Stimulated activated CD8-positive, alpha-beta memory T cell treated with anti-CD3 and anti-CD28 coated beads, Interleukin-12 subunit alpha, Interleukin-12 subunit beta, amount 100 ng/mL, for 24 hours (primary cell): ENCODE data around the gene LCE1C.

Source experiments
- DNase-seq: peaks from one replicate; pipeline ENCODE4 v3.0.0-alpha.2; 2020; ENCODE audit errors: extremely low read depth

LCE1C gene, protein sequence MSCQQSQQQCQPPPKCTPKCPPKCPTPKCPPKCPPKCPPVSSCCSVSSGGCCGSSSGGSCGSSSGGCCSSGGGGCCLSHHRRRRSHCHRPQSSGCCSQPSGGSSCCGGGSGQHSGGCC

GRCh38 chr1:152806576-152806975 lies at the start of gene LCE1C:
Gene LCE1C, minus strand, starts transcription at chr1:152806651. Its CDS starts 1,173 bp downstream, at chr1:152805478.
- no peak for DNase-seq

GRCh38 chr1:152855661-152856060 lies 49.2 kb upstream of the LCE1C start:
- no peak for DNase-seq

DNA sequence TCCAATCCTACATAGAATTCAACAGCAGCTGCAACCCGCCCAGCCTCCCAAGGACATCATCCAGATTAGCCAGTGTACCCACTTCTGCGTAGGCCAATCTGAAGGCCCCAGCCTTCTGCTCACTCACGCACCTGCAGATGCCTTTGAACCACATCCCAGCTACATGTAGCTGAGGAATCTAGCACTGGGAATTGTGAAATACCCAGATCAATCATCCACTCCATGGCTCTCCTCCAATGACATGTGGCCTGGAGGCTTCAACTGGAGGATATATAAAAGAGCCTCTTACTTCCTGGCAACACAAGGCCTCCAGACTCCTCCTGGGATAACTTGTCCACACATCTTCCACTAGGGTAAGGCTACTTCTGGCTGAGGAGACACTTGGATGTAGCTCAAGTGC lies 36.1 kb upstream of the LCE1C start, which contains the start of gene LCE6A:
Gene LCE6A, plus strand, starts transcription at position 301 of the 400 bp plus-strand sequence. CDS start 665 bp downstream, outside the sequence.
- no peak for DNase-seq

GRCh38 chr1:152836870-152837269 lies 30.4 kb upstream of the LCE1C start:
- DNase-seq = no peak

GRCh38 chr1:152827173-152827572 lies 20.7 kb upstream of the LCE1C start, which contains the start of gene LCE1A:
Gene LCE1A, plus strand, starts transcription at chr1:152827473. Its CDS starts 0 bp downstream, at chr1:152827473.
- no peak for DNase-seq

DNA sequence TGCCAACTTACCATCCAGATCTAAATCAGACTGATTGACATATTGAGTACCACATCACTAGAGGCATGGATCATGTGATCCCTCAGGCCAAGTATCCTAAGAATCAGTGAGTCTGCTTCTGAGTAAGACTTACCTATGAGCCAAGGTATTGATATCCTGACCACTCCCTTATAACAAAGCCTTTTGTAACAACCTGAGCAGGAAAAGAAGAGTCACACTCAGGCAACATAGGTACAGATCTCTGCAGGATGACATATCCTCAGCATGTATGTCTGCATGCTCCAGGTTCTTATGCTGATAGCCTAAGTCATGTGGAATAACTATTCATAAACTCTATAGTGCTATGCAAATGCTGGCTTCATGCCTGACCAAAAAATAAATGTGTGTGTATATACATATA lies 18.5 kb upstream of the LCE1C start:
- DNase-seq = no peak

DNA sequence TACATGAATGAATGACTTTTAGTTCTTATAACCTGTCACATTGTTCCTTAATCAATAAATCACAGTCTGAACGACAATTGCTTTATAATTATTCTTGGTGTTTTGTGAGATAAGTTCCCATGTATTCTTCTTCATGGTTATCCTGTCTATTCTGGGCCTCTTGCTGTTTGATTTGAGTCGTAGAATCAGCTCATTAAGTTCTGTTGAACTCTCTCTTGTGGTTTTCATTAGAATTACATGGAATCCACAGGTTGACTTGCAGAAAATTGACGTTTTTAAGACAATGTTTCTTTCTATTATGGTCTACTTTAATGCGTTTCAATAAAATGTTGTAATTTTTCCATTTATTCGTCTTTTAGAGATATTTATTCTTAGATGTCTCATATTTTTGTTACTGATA lies 16.8 kb upstream of the LCE1C start:
- DNase-seq = no peak

DNA sequence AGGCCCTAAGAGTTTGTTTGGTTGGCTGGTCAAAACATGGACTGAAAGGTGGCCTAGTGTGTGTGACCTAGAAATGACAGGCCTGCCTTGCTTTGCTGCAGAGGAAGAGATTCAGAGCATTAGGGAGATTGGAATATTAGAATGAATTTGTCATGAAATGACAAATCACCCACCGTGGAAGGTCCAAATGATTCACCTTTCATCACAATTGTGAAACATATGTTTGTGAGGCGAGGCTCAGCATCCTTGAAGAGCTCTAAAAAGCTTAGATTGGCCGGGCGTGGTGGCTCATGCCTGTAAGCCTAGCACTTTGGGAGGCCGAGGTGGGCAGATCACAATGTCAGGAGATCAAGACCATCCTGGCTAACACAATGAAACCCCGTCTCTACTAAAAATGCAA lies 10.9 kb upstream of the LCE1C start:
- DNase-seq = no peak

DNA sequence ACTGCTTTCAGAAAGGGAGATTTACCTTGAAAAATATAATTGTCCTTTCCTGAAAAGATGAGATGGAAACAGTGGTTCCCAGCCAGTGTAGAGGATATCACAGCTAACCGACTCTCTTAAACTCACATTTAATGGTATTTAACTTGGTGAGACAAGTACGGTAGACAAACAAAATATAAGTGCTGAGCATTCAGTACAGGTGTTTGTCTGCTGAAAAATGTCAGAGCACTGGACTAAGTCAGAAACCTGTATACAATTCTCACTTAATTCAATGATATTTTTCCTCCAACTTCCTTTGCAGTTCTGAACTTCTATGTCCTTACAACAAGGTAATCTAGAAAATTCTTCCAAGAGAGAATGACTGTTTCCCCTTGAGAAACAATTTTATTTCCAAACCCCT lies 5.2 kb upstream of the LCE1C start, which contains the start of gene LCE1B:
Gene LCE1B, plus strand, starts transcription at position 301 of the 400 bp plus-strand sequence. CDS start 476 bp downstream, outside the sequence.
- no peak for DNase-seq

- DNase-seq = no peak
Measured at GRCh38 chr1:152811050-152811449, 4.6 kb upstream of the LCE1C start.

DNA sequence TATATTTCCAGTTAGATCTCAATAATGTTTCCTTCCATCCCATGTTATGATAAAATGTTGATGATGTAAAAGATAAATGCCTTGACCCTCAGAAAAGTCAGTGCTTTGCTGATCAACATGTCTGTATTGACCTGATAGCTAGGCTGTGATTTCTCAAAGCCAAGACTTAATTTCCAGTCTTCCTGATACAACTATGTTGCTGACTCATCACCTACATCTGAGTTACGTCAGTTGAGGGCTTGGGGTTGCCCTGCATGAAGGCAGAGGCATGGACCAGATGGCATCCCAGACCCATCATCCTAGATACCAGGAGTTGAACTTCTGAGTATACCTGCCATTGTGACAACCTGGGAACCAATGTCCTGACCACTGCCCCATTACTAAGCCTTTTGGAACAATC lies 5.1 kb downstream of the LCE1C start:
- no peak for DNase-seq

DNA sequence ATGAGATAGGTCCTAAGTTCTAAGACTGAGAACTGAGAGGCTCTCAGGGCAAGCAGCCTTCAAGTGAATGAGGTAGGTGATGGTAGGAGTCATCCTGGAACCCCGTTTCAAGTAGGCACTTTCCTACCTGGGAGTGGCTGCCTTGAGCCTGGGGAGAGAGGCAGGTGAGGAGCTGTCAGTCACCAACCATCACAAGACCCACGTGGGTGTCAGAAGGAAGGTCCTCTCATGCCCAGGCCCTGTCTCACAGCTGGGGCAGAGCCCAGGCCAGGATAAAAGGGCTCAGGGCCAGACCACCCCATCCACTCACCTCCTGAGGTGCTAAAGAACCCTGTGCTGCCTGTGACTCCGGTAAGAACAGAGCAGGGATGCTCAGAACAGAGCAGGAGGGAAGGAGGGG lies 10.0 kb downstream of the LCE1C start, which contains the start of gene LCE1D:
Gene LCE1D, plus strand, starts transcription at position 301 of the 400 bp plus-strand sequence. CDS start 1,074 bp downstream, outside the sequence.
- no peak for DNase-seq

DNA sequence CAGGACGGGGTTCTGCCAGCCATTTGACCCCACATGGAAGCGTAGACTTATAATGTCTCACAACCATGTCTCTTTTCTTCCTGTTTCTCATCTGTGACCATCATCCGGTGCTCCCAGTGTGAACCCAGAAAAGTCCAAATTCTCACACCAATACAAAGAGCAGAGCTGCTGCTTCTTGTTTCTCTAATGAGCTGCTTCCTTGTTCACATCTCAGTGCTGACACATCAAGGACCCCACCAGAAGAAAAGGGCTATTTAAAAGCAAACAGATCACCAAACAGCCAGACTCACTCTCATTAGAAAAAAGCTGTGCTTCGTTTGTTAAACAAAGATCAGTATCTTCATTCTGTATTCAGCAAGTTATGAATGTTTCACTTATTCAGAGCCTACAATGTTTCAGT lies 10.8 kb downstream of the LCE1C start:
- no peak for DNase-seq

- no peak for DNase-seq
Measured at GRCh38 chr1:152786077-152786476, 20.4 kb downstream of the LCE1C start, which contains the start of gene LCE1E. Gene LCE1E, plus strand, starts transcription at chr1:152786257. Its CDS starts 1,043 bp downstream, at chr1:152787300.

DNA sequence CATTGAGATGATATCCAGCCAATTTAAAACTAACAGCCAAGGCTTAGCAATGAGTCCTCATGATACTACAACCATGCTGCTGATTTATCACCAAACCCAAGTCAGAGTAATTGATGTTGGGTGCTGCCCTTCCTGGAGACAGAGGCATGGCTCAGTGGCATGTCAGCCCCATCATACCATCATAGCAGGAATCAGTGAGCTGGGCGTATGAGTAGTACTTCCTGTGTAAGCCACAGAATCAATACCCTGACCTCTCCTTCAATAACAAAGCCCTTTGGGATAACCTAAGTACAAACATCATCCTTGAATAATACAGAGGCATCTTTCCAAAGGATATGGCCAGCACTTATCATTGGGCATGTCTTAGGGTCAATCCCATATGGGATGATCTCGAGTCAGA lies 23.4 kb downstream of the LCE1C start:
- DNase-seq = no peak

DNA sequence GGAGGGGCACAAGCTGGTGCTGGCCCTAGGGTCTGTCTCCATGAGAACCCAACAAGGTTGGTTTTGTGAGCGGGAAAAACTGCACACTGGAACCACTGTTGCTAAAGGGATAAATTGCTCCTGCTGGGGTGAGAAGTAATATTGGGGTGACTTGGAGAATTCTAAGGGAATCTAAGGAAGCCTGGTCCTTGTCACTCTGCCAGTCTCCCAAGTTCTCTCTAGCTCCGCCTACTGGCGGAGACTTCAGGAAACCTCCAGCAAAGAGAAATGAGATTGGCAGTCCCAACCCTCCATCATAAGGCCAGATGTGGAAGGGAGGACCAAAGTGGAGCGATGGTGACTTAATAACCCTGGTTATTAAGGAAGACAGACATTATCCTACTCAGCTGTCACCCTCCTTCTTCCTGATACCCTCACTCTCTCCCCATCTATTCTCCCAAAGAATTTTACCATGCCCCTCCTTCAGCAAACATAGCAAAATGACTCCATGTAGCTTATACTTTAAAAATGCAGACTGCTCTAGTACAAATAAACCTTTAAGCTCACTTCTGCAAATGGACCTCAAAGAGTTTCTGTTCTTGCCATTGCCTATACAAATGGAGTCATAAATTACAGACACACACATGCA lies 28.8 kb downstream of the LCE1C start:
- DNase-seq = no peak

- no peak for DNase-seq
Measured at GRCh38 chr1:152776361-152776760, 30.1 kb downstream of the LCE1C start.

DNA sequence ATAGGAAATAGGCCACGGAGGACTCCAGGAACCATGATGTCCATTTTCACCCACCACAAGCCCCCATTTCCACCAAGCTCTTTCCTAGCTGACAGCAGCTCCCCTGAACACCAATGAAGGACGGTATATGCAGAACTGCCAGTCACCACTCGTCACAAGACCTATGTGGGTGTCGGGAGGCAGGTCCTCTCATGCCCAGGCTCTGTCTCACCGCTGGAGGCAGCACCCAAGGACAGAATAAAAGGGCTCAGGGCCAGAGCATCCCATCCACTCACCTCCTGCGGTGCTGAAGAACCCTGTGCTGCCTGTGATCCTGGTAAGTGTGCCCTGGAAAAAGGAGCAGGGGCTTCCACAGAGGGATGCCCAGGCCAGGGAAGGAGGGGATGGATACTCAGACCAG lies 31.6 kb downstream of the LCE1C start, which contains the start of gene LCE1F:
Gene LCE1F, plus strand, starts transcription at position 266 of the 400 bp plus-strand sequence. CDS start 1,232 bp downstream, outside the sequence.
- DNase-seq = no peak

- no peak for DNase-seq
Measured at GRCh38 chr1:152770411-152770810, 36.0 kb downstream of the LCE1C start.

GRCh38 chr1:152768847-152769533 lies 37.5 kb downstream of the LCE1C start:
- no peak for DNase-seq

DNA sequence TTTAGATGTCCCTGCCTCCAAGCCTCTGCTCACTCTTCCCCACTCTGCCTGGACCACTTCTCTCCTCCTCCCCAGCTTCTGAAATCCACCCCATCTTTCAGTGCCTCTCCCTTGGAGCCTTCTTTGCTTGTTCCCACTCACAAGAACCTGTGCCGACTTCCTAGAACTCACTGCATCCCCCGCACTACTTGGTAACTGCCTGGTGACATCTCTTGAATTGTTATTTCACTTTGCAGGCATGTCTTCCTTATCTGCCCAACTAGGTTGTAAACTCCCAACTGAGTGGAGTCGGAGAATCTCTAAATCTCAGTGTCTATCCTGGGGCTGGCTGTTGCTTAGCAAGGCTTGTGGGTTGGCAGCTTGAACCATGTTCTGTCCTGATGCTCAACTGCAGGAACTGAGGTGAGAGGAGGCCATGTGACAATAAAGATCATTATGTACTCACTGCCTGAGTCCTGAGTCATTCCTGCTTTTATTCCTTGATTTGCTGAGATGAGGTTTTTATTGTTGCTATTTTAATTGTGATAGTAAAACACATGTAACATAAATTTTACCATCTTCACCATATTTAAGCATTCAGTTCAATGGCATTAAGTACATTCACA lies 44.7 kb downstream of the LCE1C start:
- no peak for DNase-seq

DNA sequence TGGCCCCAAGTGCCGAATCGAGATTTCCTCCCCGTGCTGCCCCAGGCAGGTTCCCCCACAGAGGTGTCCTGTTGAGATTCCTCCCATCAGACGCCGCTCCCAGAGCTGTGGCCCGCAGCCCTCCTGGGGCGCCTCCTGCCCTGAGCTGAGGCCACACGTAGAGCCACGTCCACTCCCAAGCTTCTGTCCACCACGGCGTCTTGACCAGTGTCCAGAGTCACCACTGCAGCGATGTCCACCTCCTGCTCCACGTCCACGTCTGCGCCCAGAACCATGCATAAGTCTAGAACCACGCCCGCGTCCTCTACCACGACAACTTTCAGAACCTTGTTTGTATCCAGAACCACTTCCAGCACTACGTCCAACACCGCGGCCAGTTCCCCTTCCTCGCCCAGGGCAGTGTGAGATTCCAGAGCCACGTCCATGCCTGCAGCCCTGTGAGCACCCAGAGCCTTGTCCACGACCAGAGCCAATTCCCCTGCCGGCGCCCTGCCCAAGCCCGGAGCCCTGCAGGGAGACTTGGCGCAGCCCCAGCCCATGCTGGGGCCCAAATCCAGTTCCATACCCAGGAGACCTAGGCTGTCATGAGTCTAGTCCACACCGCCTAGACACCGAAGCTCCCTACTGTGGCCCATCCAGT lies 45.8 kb downstream of the LCE1C start:
- no peak for DNase-seq
